Neural progenitor cell (in vitro differentiated cells): ENCODE measurements around the gene NIM1K. TPM values are rescaled to one million over a fixed set of nuclear protein-coding genes. Genes with fewer than 3 reads are reported as not detected.

Experiments
- DNase-seq: peaks from one replicate; pipeline ENCODE4 v3.0.0-alpha.2; 2016; ENCODE audit warnings: low spot score
- H2AFZ ChIP-seq: fragments of 200-600 bp; sonication (generic); replicated peaks from 2 replicates; pipeline ENCODE4 v1.6.1; 2016; ENCODE audit warnings: antibody characterized with exemption
- H3F3A ChIP-seq: fragments of 200-600 bp; sonication (generic); 2 replicates; pipeline ENCODE4 v1.6.1; 2016; ENCODE audit warnings: antibody characterized with exemption, low read depth
- H3K27ac ChIP-seq: fragments of 200-600 bp; sonication (generic); 2 replicates; pipeline ENCODE4 v1.5.1; 2016; ENCODE audit warnings: mild to moderate bottlenecking
- H3K27me3 ChIP-seq: fragments of 200-600 bp; sonication (generic); 2 replicates; pipeline ENCODE4 v1.6.1; 2016; ENCODE audit warnings: mild to moderate bottlenecking, moderate library complexity
- H3K36me3 ChIP-seq: fragments of 200-600 bp; sonication (generic); 2 replicates; pipeline ENCODE4 v1.5.1; 2016
- H3K4me1 ChIP-seq: fragments of 200-600 bp; sonication (generic); 2 replicates; pipeline ENCODE4 v1.6.1; 2016; ENCODE audit warnings: mixed run types
- H3K4me2 ChIP-seq: fragments of 200-600 bp; sonication (generic); 2 replicates; pipeline ENCODE4 v1.6.1; 2016
- H3K4me3 ChIP-seq: fragments of 200-600 bp; sonication (generic); 2 replicates; pipeline ENCODE4 v1.5.1; 2016
- H3K79me2 ChIP-seq: fragments of 200-600 bp; sonication (generic); 2 replicates; pipeline ENCODE4 v1.6.1; 2016; ENCODE audit warnings: low read depth
- H3K9ac ChIP-seq: fragments of 200-600 bp; sonication (generic); 2 replicates; pipeline ENCODE4 v1.6.1; 2016
- H3K9me3 ChIP-seq: fragments of 200-600 bp; sonication (generic); 2 replicates; pipeline ENCODE4 v1.5.1; 2016; ENCODE audit warnings: low read depth
- H4K20me1 ChIP-seq: fragments of 200-600 bp; sonication (generic); 2 replicates; pipeline ENCODE4 v1.6.1; 2016; ENCODE audit warnings: low read depth
- H3K27ac Mint-ChIP-seq: 3 replicates; pipeline ENCODE4 v1.8.0; 2021; ENCODE audit warnings: mixed read lengths
- H3K27me3 Mint-ChIP-seq: 2 replicates; pipeline ENCODE4 v1.8.0; 2022; ENCODE audit warnings: low read depth, mild to moderate bottlenecking, inconsistent platforms, moderate library complexity, mixed read lengths; ENCODE audit not compliant: insufficient read depth
- H3K36me3 Mint-ChIP-seq: 3 replicates; pipeline ENCODE4 v1.8.0; 2021; ENCODE audit warnings: mixed read lengths
- H3K4me1 Mint-ChIP-seq: 3 replicates; pipeline ENCODE4 v1.8.0; 2021; ENCODE audit warnings: mixed read lengths
- H3K4me3 Mint-ChIP-seq: 3 replicates; pipeline ENCODE4 v1.8.0; 2021; ENCODE audit warnings: mild to moderate bottlenecking, moderate library complexity, mixed read lengths
- H3K9me3 Mint-ChIP-seq: 3 replicates; pipeline ENCODE4 v1.8.0; 2020; ENCODE audit warnings: mixed read lengths
- EZH2 ChIP-seq: fragments of 200-600 bp; sonication (generic); IDR thresholded peaks from 2 replicates; pipeline ENCODE4 v1.6.1; 2017; ENCODE audit warnings: antibody characterized with exemption, mild to moderate bottlenecking, moderate library complexity
- EZH2phosphoT487 ChIP-seq: fragments of 200-600 bp; sonication (generic); IDR thresholded peaks from 2 replicates; pipeline ENCODE4 v1.6.1; 2017; ENCODE audit warnings: antibody characterized with exemption
- total RNA-seq: library from RNA; depleted of rRNA; stranded (reverse); fragments of >200 nt; gene quantifications from 2 replicates; pipeline ENCODE4 v1.2.3, GENCODE V29; 2015; ENCODE audit warnings: low replicate concordance
- TF ChIP-seq, protein P1 (sequence below): fragments of 200-600 bp; sonication (generic); IDR thresholded peaks from 2 replicates; pipeline ENCODE4 v1.5.1; 2017; ENCODE audit warnings: antibody characterized with exemption, mild to moderate bottlenecking

NIM1K gene
- total RNA-seq, 1 donor from 2014 or later: not detected

DNA sequence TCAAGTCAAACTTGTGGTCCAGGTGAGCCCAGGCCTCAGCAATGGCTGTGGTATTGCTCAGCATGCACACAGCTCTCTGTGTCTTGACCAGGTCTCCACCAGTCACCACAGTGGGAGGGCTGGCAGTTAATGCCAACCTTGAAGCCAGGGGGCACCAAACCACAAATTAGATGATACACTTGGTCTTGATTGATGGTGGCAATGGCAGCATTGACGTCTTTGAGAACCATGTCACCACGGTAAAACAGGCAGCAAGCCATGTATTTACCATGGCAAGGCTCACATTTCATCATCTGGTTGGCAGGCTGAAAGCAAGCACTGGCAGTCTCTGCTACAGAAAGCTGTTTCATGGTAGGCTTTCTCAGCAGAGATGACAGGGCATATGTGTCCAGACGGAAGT lies 40.0 kb downstream of the NIM1K start:
- H3K27me3 Mint-ChIP-seq: peaks cover 2% of the 10 kb centered on the region
- Histone ChIP-seq H3K4me2 (no peak overlapping the region), H3K36me3 (no peaks in the 10 kb centered on the region), H3K27me3 (no peaks in the 10 kb centered on the region), H3K4me3 (no peak overlapping the region), H3K4me1 (no peaks in the 10 kb centered on the region), H3K9ac (no peak overlapping the region), H3K27ac (no peak overlapping the region), H3K79me2 (no peaks in the 10 kb centered on the region), H4K20me1 (no peaks in the 10 kb centered on the region), H3K9me3 (no peaks in the 10 kb centered on the region), H3F3A (no peaks in the 10 kb centered on the region), H2AFZ (no peak overlapping the region)
- no peaks in the 10 kb centered on the region for H3K4me1 Mint-ChIP-seq
- H3K36me3 Mint-ChIP-seq: no peaks in the 10 kb centered on the region
- H3K27ac Mint-ChIP-seq: no peak overlapping the region
- no peak overlapping the region for H3K4me3 Mint-ChIP-seq
- H3K9me3 Mint-ChIP-seq: no peaks in the 10 kb centered on the region
- TF ChIP-seq EZH2phosphoT487 (no peak), EZH2 (no peak)
- TF ChIP-seq, protein P1, sequence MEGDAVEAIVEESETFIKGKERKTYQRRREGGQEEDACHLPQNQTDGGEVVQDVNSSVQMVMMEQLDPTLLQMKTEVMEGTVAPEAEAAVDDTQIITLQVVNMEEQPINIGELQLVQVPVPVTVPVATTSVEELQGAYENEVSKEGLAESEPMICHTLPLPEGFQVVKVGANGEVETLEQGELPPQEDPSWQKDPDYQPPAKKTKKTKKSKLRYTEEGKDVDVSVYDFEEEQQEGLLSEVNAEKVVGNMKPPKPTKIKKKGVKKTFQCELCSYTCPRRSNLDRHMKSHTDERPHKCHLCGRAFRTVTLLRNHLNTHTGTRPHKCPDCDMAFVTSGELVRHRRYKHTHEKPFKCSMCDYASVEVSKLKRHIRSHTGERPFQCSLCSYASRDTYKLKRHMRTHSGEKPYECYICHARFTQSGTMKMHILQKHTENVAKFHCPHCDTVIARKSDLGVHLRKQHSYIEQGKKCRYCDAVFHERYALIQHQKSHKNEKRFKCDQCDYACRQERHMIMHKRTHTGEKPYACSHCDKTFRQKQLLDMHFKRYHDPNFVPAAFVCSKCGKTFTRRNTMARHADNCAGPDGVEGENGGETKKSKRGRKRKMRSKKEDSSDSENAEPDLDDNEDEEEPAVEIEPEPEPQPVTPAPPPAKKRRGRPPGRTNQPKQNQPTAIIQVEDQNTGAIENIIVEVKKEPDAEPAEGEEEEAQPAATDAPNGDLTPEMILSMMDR: peak; percentile 16
- no peak for DNase-seq

DNA sequence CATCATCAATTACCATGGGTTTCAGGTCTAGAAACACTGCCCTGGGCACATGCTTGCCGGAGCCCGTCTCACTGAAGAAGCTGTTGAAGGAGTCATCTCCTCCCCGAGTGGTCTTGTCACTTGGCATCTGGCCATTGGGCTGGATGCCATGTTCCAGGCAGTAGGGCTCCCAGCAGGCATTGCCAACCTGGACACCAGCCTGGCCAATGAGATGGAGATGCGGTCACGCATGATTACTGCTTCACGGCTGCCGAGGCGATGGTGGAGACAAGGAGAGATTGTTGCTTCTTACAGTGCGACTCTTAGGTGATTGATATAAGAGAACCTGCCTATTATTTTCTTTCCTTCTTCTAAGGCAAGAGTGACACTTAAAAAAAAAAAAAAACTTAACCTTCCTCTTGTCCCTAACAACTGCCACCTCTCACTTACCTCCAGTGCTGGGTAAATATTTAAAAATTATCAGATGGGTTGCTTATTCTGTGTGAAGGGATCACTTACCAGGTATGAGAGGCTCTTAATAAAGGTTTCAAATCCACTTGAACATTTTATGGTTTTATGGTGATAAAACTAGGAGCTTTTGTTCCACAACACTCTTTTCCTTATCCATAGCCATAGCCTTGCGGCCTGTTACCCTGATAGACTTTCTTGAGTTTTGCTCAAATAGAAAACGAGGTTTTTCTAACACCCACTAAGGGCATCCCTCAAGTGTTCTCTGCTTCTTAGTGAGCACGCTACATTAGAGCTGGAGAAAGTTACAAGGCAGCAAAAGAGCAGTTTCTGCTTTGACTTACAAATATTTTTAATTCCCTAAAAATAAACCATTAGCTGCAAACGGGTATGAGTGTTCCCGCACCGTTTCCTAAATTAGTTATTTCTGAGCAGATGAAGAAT lies 41.2 kb downstream of the NIM1K start:
- Histone ChIP-seq H3K4me2 (no peak overlapping the region), H3K27ac (no peak overlapping the region), H3K4me3 (no peak overlapping the region), H3K9ac (no peak overlapping the region), H3K4me1 (no peaks in the 10 kb centered on the region), H3K9me3 (no peaks in the 10 kb centered on the region), H3F3A (no peaks in the 10 kb centered on the region), H2AFZ (no peak overlapping the region), H3K27me3 (no peaks in the 10 kb centered on the region), H4K20me1 (no peaks in the 10 kb centered on the region), H3K79me2 (no peaks in the 10 kb centered on the region), H3K36me3 (no peaks in the 10 kb centered on the region)
- no peaks in the 10 kb centered on the region for H3K4me1 Mint-ChIP-seq
- no peak overlapping the region for H3K27ac Mint-ChIP-seq
- H3K27me3 Mint-ChIP-seq: peaks cover 2% of the 10 kb centered on the region
- no peaks in the 10 kb centered on the region for H3K36me3 Mint-ChIP-seq
- no peaks in the 10 kb centered on the region for H3K9me3 Mint-ChIP-seq
- no peak for DNase-seq
- TF ChIP-seq, protein P1: no peak
- TF ChIP-seq EZH2 (no peak), EZH2phosphoT487 (no peak)
- no peak overlapping the region for H3K4me3 Mint-ChIP-seq

DNA sequence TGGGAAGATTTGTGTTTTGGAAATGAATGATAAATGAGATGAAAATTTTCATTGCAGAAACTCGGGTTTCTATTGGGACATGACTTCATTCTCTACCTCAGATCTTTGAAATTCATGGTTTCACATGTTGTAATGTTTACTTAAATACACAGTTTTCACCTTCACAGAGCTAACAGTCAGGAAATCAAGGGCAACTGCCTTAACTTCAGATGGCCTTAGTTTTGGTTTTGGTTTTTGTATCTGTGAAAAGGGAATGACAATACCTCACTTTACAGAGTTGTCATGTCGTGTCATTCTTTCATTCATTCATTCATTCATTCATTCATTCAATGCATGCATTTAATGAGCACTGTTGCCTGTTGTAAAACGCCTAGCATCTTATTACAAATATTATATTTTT lies 41.9 kb downstream of the NIM1K start:
- no peaks in the 10 kb centered on the region for H3K9me3 ChIP-seq
- no peak overlapping the region for H3K27ac Mint-ChIP-seq
- H3K9ac ChIP-seq: no peak overlapping the region
- H3K4me1 Mint-ChIP-seq: no peaks in the 10 kb centered on the region
- H3K79me2 ChIP-seq: no peaks in the 10 kb centered on the region
- DNase-seq: no peak
- H2AFZ ChIP-seq: no peak overlapping the region
- no peaks in the 10 kb centered on the region for H3K36me3 Mint-ChIP-seq
- H3K4me1 ChIP-seq: no peaks in the 10 kb centered on the region
- no peaks in the 10 kb centered on the region for H3K36me3 ChIP-seq
- no peaks in the 10 kb centered on the region for H3K27me3 ChIP-seq
- H3K4me3 ChIP-seq: no peak overlapping the region
- H3K4me2 ChIP-seq: no peak overlapping the region
- no peak overlapping the region for H3K4me3 Mint-ChIP-seq
- H4K20me1 ChIP-seq: no peaks in the 10 kb centered on the region
- no peaks in the 10 kb centered on the region for H3F3A ChIP-seq
- H3K27me3 Mint-ChIP-seq: peaks cover 2% of the 10 kb centered on the region
- no peaks in the 10 kb centered on the region for H3K9me3 Mint-ChIP-seq
- no peak overlapping the region for H3K27ac ChIP-seq
- TF ChIP-seq, protein P1: no peak
- no peak for TF ChIP-seq EZH2
- TF ChIP-seq EZH2phosphoT487: no peak
